HG02588 (cell line): ENCODE measurements around the gene SMYD4.
"Not testable (repeated sequence)": the region's sequence is repeated elsewhere in the genome, so short reads cannot be mapped to it uniquely, and the experiment has no call there.

Source experiments
- ATAC-seq: cut with Tn5 transposase; IDR thresholded peaks from one replicate; pipeline ENCODE4 v1.9.1; 2021; ENCODE audit warnings: mild to moderate bottlenecking, moderate library complexity; ENCODE audit not compliant: unreplicated experiment

Gene SMYD4

DNA sequence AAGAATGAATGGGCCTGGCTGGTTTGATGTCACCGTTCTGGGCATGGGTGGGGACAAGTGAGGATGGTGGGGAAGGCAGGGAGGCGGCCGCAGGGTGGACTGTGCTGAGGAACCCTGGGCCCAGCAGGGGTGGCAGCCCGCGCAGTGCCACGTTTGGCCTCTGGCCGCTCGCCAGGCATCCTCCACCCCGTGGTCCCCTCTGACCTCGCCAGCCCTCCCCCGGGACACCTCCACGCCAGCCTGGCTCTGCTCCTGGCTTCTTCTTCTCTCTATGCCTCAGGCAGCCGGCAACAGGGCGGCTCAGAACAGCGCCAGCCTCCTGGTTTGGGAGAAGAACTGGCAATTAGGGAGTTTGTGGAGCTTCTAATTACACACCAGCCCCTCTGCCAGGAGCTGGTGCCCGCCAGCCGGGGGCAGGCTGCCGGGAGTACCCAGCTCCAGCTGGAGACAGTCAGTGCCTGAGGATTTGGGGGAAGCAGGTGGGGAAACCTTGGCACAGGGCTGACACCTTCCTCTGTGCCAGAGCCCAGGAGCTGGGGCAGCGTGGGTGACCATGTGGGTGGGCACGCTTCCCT is 74.4 kb downstream of the SMYD4 start:
- no peak for ATAC-seq

DNA sequence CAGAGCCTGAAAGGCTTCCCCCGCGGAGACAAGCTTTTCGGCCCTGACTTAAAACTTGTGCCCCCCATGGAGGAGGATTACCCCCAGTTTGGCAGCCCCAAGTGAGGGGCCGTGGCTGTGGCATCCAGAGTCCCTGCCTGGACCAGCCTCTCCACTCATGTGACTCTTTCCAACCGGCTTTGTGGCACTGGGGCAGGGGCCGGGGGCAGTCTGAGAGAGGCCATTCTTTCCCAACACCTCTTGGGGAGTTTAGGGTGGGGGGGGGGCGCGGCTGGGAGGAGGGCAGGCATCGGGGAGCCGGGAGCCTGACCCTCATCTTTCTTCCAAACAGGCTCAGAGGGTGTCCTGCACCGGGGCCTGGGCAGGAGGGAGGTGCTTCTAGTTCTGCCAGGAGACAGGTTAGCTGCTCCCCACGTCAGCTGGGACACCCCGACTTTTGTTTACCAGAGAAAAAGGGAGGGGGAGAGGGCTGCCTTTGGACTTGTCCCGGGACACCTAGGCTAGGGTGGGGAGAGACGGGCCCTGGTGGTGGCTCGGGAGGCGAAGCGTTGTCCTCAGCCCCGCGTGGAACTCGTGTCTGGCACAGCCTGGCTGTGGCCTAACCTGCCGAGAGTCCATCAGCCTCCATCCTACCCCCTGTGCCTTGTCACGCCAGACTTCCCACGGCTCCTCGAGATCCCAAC is 75.1 kb downstream of the SMYD4 start:
- ATAC-seq: no peak

DNA sequence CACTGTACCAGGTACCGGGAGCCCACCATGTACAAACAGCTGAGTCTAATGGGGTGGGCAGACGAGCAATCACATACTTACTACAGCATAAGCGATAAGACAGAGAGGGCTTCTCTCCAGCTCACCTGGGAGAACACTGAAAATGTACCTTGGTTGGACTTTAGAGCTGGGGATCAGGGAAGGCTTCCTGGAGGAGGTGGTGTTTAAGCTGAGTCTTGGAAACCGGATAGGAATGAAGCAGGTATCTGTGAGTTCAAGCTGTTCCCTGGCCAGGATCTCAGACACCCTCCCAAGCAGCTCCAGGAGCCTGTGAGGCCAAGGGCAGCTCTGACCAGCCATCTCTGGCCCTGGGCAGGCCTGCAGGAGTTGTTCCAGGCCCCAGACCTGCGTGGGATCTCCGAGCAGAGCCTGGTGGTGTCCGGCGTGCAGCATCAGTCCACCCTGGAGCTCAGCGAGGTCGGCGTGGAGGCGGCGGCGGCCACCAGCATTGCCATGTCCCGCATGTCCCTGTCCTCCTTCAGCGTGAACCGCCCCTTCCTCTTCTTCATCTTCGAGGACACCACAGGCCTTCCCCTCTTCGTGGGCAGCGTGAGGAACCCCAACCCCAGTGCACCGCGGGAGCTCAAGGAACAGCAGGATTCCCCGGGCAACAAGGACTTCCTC is 75.8 kb downstream of the SMYD4 start:
- ATAC-seq: no peak

DNA sequence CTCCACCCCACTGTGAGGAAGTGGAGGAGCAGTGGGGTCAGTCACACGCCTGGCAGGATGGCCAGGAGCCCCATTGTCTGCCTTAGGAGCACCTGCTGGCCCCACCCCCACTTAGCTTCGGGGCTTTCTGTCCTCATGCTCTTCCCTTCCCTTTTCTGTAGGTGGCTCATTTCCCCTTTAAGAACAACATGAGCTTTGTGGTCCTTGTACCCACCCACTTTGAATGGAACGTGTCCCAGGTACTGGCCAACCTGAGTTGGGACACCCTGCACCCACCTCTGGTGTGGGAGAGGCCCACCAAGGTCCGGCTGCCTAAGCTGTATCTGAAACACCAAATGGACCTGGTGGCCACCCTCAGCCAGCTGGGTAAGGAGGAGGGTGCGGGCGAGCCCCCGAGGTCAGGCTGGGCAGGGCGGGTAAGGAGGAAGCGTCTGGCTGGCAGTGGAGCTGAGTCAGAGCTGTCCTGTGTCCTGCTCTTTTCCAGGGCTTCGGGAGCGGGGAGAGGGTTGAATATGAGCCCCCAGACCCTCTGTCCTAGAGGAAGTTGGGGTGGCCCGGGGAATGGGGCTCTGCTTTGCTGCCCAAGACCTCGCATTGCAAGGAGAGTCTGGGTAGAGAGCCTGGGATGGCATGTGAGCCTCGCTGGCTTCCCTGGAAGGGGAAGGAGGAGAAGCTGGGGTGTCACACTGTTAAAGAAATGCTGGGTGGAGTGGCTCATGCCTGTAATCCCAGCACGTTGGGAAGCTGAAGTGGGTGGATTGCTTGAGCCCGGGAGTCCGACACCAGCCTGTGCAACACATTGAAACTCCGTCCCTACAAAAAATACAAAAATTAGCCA is 77.1 kb downstream of the SMYD4 start:
- no peak for ATAC-seq

DNA sequence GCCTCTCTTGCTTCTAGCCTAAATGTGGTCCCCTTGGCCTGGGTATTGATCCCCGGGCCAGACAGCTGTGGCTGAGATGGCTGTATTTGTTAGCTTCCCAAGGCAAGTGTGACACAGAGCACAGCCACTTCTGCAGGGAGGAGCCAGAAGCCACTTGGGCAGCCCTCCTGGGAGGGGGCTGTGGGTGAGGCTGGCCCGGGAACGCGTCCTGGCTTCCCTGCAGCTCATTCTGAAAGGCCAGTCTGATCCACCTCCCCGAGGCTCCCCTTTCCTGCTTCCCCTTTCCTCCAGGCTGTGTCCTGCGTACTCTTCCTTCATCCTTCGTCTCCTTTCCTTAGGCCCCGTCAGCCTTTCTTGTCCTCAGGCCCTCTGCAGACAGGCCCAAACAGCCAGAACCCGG is 79.1 kb downstream of the SMYD4 start:
- no peak for ATAC-seq

DNA sequence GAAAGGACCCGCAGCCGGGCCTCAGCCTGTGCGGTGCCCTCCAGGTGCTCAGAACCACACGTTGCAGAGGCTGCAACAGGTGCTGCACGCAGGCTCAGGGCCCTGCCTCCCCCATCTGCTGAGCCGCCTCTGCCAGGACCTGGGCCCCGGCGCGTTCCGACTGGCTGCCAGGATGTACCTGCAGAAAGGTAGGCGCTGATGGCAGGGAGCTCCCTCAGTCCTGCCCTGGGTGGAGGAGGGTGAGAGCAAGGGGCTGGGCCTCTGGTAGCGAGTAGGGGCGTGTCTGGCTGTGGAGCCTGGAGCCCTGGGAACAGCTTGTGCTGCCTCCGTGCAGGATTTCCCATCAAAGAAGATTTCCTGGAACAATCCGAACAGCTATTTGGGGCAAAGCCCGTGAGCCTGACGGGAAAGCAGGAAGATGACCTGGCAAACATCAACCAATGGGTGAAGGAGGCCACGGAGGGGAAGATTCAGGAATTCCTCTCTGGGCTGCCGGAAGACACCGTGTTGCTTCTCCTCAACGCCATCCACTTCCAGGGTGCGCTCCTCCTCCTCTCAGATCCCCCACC is 82.6 kb downstream of the SMYD4 start:
- no peak for ATAC-seq

DNA sequence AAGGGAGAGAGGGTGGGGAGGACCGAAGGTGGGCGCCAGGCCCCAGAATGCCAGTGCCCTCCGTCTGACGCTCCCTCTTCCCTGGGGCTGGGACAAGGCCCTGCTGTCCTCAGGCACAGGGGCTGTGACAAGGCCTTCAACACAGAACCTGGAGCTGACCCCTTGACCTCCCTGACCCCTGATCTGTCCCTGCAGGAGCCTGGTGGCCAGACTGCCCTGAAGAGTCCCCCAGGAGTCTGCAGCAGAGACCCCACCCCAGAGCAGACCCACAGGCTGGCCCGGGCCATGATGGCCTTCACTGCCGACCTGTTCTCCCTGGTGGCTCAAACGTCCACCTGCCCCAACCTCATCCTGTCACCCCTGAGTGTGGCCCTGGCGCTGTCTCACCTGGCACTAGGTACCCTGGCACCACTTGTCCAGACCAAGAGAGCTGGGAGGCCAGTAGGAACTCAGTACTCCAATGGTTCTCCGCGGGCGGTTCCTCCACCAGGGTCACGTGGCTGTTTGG is 84.1 kb downstream of the SMYD4 start:
- ATAC-seq: no peak

DNA sequence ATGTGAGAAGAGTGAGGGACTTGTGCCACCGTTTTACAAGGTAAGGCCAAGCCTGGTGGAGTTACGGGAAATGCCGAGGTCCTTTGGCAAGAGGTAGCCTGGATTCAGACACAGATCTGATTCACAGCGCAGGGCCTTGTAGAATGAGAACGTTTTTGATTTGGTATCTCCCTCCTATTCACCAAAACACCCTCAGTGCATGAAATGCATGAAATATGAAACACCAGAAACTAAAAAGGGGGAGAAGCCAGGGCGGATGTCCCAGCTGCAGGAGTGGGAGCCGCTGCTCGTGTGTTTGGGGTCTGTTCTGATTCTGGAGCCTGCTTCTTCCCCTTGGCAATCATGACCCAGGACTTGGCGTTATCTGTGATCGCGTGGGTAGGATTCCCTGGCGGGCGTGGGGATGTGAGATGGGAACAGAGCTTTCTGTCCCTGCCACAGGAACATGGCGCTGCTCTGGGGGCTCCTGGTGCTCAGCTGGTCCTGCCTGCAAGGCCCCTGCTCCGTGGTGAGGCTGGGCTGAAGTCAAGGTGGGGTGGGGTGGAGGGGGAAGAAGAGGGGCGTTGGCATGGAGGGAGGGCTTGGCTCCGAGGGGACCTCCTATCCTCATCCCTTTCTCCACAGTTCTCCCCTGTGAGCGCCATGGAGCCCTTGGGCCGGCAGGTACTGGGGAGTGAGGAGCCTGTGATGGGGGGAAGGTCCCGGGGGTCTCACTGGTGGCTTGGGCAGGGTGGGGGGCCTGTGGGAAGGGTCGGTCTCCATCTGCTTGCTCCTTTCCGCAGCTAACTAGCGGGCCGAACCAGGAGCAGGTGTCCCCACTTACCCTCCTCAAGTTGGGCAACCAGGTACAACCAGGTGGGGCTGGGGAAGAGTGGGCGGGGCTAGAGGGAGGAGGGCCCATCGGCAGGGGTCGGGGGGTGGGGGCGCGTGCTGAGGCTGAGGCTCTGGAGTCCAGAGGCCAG is 84.9 kb downstream of the SMYD4 start:
- no peak for ATAC-seq

DNA sequence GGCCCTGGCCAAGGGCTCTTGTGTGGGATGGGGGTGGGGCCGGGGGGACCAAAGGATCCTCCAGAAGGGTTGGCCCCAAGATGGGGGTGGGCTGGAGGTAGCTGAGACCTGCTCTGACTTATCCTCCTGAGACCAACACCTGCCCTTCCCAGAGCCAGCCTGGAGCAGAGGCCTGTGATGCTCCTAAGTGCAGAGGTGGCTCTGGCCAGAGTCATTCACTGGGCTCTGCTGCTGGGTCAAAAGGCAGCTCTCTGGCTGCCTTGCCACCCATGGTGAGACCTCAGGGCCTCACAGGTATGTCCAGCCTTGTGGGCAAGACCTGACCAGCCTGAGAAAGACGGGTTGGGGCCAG is 86.6 kb downstream of the SMYD4 start:
- no peak for ATAC-seq

DNA sequence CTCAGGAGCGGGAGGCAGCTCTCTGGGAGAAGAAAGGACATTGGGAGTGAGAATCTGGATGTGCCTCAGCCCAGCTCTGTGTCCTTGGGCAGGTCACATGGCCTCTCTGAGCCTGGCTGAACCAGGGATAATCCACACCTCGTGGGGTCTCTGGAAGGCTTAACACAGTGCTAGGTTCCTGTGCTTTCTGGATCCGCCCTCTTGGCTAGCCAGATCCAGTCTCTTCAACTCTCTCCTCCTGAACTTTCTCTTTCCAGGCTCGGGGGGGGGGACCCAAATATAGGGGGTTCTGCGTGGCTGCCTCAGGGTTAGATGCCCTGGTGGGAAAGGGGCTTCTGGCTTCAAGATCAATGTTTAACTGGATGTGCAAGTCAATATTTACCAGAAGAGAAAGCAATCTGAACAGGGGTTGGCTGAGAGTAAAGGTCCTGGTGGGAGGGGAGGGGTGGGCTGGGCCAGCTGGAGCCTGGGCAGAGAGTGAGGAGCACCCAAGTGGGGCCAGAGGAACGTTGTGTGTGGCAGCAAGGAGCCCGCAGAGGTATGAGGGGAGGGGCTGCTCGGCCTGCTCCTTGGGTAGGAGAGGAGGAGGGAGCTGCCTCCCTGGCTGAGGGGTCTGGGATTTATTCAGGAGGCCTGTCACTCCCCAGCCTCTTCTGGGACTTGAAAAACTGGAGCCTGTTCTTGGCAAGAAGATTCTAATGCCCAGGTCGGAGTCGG is 87.2 kb downstream of the SMYD4 start, which contains the start of gene SERPINF2:
TSS of gene SERPINF2 (plus strand) at position 501 of the 717 bp plus-strand sequence. CDS start 2,125 bp downstream, outside the sequence.
- no peak for ATAC-seq

DNA sequence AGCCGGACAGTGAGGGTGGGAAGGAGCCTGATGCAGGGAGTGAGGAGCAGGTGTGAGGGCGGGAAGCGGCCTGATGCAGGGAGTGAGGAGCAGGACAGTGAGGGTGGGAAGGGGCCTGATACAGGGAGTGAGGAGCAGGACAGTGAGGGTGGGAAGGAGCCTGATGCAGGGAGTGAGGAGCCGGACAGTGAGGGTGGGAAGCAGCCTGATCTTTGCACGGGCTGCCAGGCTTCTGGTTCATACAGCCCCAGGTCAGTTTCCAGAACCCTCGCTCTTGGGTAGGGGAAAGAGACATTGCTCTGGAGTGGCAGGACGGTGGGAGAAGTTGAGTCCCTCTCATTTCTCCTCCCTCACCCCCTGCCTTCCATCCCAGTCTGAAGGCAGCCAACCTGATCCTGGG is 87.8 kb downstream of the SMYD4 start:
- ATAC-seq: not testable (repeated sequence)

DNA sequence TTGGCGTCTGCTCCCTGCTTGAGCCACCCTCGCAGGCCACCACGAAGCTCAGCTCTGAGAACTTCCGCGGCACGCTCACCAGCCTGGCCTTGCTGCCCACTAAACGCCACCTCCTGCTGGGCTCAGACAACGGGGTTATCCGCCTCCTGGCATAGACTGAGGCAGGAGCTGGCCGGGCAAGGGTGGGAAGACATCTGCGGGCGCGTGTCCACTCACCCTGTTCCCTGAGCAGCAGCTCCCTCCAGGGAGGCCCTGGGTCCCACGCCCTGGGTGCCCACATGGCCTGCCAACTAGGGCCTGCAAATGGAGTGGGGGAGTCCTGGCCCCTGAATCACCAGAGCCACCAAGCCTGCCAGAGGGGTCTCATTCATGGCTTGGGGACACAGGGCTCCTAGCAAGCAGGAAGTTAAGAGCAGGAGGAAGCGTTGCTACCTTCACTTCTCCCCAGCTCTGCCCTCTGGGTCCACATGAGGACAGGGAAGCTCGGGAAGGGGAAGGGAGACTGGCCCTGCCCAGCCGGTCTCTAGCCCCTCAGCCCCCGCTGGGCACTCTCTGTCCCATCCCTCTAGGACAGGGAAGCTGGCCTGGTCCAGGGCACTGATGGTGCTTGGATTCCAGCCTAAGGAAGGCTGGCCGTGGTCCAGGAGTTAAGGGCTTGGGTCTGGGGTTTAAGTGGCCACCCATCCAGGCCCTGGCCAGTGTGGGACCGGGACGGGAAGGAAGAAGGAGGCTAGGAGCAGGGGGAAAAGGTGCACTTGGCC is 92.0 kb downstream of the SMYD4 start:
- ATAC-seq: no peak

DNA sequence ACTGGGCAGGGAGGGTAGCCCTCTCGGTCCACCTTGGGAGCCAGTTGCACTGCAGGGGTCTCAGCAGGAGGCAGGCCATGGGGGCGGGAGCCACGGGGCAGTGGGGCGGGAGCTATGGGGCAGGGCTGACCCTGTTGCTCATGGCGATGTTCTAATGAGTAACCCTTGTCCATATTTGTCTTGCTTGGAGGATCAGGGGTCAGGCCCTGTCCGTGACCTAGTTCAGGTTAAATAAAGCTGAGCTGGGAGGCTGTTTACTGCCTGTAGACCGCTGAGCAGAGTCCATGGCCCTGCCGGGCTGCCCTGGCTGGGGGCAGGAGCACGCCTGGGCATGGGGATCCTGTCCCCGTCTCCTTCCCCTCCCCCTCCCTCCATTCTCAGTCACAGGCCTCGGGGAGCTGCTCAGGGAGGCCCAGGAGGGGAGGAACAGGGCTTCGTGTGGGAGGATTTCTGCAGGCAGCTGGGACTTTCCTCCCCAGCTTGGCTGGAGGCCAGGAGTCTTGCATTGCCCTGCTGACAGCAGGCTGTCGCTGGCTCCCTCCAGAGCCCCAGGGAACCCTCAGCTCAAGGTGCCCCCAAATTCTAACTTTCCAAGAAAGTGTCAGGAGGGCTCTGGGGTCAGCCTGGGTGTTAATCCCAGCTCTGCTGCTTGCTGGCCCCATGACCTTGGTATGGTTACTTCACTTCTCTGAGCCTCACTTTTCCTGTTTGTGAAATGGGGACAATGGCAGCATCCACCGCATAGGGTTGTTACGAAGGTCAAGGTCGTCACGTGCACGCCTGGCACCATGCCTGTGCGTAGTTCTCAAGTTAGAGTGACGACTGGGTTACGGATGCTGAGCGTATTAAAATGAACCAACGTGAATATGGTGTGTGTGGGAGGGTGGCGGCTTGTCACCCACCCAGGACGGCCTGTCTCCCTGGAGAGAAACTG is 93.1 kb downstream of the SMYD4 start:
- no peak for ATAC-seq

DNA sequence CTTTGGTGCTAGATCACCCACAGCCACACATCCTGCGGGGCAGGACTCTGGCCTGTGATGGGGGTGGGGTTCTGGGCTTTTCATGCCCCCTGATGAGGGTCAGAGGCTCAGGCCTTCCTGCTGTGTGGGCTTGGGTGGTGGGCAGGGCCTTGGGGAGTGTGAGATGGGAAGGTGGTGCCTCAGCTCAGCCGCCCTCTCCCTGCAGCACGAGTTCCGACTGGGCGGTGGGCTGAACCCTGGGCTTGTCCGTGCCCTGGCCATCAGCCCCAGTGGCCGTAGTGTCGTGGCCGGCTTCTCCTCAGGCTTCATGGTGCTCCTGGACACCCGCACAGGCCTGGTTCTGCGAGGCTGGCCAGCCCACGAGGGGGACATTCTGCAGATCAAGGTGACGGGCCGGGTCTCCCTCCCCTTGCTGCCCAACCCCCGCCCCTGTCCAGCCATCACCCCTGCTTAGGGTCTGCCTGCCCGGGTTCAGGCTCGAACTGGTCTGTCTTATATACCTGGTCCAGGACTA is 93.8 kb downstream of the SMYD4 start:
- no peak for ATAC-seq

DNA sequence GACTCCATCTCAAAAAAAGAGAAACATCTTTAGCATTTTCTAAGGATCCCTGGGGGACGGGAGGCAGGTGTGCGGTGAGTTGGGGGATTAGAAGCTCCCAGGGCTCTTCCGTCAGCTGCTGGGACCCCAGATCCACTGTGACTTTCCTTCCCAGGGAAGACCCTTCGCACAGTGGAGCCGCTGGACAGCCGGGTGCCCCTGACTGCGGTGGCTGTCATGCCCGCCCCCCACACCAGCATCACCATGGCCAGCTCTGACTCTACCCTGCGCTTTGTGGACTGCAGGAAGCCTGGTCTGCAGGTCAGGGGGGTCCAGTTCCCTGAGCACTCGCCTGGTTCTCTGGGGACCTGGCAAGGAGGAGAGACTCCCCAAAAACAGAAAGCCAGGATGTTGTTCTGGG is 94.3 kb downstream of the SMYD4 start:
- no peak for ATAC-seq

DNA sequence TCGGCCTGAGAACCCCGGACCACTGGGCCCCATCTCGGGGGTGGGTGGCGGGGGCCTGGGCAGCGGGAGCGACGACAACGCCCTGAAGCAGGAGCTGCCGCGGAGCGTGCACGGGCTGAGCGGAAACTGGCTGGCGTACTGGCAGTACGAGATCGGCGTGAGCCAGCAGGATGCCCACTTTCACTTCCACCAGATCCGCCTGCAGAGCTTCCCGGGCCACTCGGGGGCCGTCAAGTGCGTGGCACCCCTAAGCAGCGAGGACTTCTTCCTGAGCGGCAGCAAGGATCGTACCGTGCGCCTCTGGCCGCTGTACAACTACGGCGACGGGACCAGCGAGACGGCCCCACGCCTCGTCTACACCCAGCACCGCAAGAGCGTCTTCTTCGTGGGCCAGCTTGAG is 95.9 kb downstream of the SMYD4 start:
- ATAC-seq: no peak

DNA sequence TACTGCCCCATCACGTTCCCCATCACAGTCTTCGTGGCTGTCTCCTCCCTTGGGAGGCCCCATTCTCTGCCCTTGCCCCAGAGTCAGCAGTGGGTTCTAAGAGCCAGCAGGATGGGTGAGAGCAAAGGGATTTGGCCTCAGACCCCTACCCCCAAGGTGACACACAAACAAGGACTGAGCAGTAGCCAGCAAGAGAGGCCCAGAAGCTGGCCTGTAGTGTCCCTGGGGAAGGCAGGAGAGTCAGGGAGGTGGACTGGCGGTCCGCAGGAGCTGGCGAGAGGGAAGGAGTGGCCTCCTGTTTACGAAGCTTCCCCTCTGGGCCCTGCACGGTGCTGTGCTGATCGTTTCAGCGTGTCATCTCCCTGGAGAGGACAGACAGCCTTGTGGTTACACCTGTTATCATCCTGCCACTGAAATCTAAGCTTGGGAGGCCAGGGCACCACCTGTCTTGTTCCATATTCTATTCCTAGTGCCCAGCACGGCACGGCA is 96.8 kb downstream of the SMYD4 start:
- ATAC-seq: no peak
